ENCODE measurements around the gene P2RY11.

Gene P2RY11

GRCh38 chr19:10113964-10114650 lies 2.6 kb downstream of the P2RY11 start:
- peak; percentile 23 for DNase-seq

GRCh38 chr19:10114651-10115391 lies 3.3 kb downstream of the P2RY11 start:
- DNase-seq: peak; percentile 45

GRCh38 chr19:10115392-10116084 lies 4.0 kb downstream of the P2RY11 start:
- DNase-seq: no peak

GRCh38 chr19:10116085-10116865 lies 4.8 kb downstream of the P2RY11 start:
- DNase-seq: peak; percentile 23

GRCh38 chr19:10116866-10117616 lies 5.5 kb downstream of the P2RY11 start:
- no peak for DNase-seq

- DNase-seq: peak; percentile 25
These were observed 7.5 kb downstream of the P2RY11 start for GRCh38 chr19:10118960-10119359.

- DNase-seq: no peak
These were observed 9.2 kb downstream of the P2RY11 start for GRCh38 chr19:10120538-10121189.

GRCh38 chr19:10122045-10122444 lies 10.6 kb downstream of the P2RY11 start:
- no peak for DNase-seq

GRCh38 chr19:10124429-10124828 lies 12.9 kb downstream of the P2RY11 start:
- no peak for DNase-seq

GRCh38 chr19:10126213-10126639 lies 14.7 kb downstream of the P2RY11 start:
- peak; percentile 58 for DNase-seq

GRCh38 chr19:10132905-10133304 lies 21.4 kb downstream of the P2RY11 start:
- DNase-seq: no peak

- DNase-seq: no peak
These were observed 22.1 kb downstream of the P2RY11 start for GRCh38 chr19:10133596-10133995.

- no peak for DNase-seq
These were observed 22.5 kb downstream of the P2RY11 start for GRCh38 chr19:10134040-10134439.

GRCh38 chr19:10135551-10136334 lies 24.2 kb downstream of the P2RY11 start:
- DNase-seq: no peak

- no peak for DNase-seq
These were observed 25.4 kb downstream of the P2RY11 start for GRCh38 chr19:10136936-10137335.

- no peak for DNase-seq
These were observed 26.5 kb downstream of the P2RY11 start for GRCh38 chr19:10137751-10138682.

- no peak for DNase-seq
These were observed 27.6 kb downstream of the P2RY11 start for GRCh38 chr19:10138879-10139795.

GRCh38 chr19:10139952-10140351 lies 28.5 kb downstream of the P2RY11 start:
- DNase-seq: no peak

- DNase-seq: no peak
These were observed 30.0 kb downstream of the P2RY11 start for GRCh38 chr19:10141479-10141878.
